ENCODE data around the gene SPZ1.

- no peak for TF ChIP-seq POLR2A (IDR thresholded peaks at IDR 0.05; ENCODE audit: low read depth, low read length)
- TF ChIP-seq CBX5 (IDR thresholded peaks at IDR 0.05; ENCODE audit: low read depth) = no peak
- no peak for TF ChIP-seq NFYB (IDR thresholded peaks at IDR 0.05; ENCODE audit: insufficient read depth, low read depth, low read length)
- TF ChIP-seq TARDBP (IDR thresholded peaks at IDR 0.05; ENCODE audit: borderline replicate concordance) = no peak
- TF ChIP-seq SP1 (IDR thresholded peaks at IDR 0.05; ENCODE audit: low read depth, low read length) = no peak
- no peak for TF ChIP-seq EGR1 (IDR thresholded peaks at IDR 0.05; ENCODE audit: borderline replicate concordance in 1 of 2, low read depth in 2 of 2, low read length in 2 of 2)
- no peak for TF ChIP-seq BCL11A (IDR thresholded peaks at IDR 0.05; ENCODE audit: low read depth, low read length)
- TF ChIP-seq POLR2AphosphoS5 (IDR thresholded peaks at IDR 0.05; ENCODE audit: low read length) = no peak
Observed at GRCh38 chr5:80299601-80300000, 20.2 kb upstream of the SPZ1 start.

Measured in GM12878 (cell line).